ENCODE results near the gene BTNL2.

DNA sequence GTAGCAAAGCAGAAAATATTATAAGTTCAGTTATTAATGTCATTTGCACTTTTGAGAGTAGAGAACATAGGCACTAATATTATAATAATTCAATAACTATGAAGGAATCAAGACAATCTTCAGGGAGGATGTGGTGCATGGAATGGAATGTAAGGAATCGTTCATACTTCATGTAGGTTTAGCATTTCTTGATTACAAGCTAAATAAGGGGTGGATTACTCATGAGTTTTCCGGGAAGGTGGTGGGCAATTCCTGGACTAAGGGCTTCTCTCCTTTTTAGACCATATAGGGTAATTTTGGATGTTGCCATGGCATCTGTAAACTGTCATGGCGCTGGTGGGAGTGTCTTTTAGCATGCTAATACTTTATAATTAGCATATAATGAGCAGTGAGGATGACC is 9.1 kb upstream of the BTNL2 start:
- TF ChIP-seq, protein P1, sequence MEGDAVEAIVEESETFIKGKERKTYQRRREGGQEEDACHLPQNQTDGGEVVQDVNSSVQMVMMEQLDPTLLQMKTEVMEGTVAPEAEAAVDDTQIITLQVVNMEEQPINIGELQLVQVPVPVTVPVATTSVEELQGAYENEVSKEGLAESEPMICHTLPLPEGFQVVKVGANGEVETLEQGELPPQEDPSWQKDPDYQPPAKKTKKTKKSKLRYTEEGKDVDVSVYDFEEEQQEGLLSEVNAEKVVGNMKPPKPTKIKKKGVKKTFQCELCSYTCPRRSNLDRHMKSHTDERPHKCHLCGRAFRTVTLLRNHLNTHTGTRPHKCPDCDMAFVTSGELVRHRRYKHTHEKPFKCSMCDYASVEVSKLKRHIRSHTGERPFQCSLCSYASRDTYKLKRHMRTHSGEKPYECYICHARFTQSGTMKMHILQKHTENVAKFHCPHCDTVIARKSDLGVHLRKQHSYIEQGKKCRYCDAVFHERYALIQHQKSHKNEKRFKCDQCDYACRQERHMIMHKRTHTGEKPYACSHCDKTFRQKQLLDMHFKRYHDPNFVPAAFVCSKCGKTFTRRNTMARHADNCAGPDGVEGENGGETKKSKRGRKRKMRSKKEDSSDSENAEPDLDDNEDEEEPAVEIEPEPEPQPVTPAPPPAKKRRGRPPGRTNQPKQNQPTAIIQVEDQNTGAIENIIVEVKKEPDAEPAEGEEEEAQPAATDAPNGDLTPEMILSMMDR (IDR thresholded peaks at IDR 0.05; ENCODE audit: low read length) = no peak
- TF ChIP-seq EZH2 (optimal IDR thresholded peaks at IDR 0.05; ENCODE audit: low read depth, low read length) = no peak
